ENCODE data around the gene NSMCE4A.

DNA sequence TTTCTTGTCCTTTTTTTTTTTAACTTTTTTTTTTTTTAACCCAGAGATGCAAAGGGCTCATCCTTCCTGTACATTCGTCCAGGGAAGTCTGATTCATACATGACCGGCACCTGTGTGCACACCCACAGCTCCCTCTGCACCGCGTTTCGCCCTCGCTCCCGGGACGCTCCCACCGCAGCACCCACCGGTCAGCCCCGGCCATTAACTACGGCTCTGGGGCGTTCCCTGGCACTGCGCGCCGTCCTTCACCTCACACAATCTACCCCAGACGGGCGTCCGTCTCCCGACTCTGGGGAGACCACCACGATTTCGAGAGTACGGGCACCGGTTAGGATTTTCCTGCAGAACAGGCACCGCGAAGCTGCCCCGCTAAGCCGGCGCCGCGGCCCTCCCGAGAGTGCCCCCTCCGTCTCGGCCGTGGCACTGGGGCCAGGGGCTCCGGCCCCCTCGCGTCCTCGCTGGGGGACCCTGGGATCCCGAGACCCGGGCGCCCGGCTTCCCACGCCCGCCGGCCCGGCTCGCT is 47.6 kb downstream of the NSMCE4A start:
- TF ChIP-seq, protein P1, sequence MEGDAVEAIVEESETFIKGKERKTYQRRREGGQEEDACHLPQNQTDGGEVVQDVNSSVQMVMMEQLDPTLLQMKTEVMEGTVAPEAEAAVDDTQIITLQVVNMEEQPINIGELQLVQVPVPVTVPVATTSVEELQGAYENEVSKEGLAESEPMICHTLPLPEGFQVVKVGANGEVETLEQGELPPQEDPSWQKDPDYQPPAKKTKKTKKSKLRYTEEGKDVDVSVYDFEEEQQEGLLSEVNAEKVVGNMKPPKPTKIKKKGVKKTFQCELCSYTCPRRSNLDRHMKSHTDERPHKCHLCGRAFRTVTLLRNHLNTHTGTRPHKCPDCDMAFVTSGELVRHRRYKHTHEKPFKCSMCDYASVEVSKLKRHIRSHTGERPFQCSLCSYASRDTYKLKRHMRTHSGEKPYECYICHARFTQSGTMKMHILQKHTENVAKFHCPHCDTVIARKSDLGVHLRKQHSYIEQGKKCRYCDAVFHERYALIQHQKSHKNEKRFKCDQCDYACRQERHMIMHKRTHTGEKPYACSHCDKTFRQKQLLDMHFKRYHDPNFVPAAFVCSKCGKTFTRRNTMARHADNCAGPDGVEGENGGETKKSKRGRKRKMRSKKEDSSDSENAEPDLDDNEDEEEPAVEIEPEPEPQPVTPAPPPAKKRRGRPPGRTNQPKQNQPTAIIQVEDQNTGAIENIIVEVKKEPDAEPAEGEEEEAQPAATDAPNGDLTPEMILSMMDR (IDR thresholded peaks at IDR 0.05) = no peak
- no peak for TF ChIP-seq POLR2A (IDR thresholded peaks at IDR 0.05)

Data from heart left ventricle (tissue), 13 donors.